ENCODE data around the gene GLYR1. TPM values are rescaled to one million over a fixed set of nuclear protein-coding genes. Genes with fewer than 3 reads are reported as not detected.

GLYR1 gene
- total and polyA plus RNA-seq, 2 of the 4 experiments (the other 2 are of a cell fraction): 26.0 to 54.2 TPM

GRCh38 chr16:4777339-4778049, 69.6 kb downstream of the GLYR1 start:
- Histone ChIP-seq H2AK5ac (ENCODE audit: low read depth, low read length) (no peak overlapping the region), H2BK120ac (ENCODE audit: low read depth, low read length) (no peak overlapping the region), H4K91ac (ENCODE audit: insufficient read depth, low read depth, low read length) (no peak overlapping the region), H3K27ac (ENCODE audit: insufficient read depth, low read length) (no peak overlapping the region), H3K4ac (ENCODE audit: low read depth, low read length) (no peak overlapping the region), H4K8ac (ENCODE audit: low read depth in 2 of 2, low read length in 2 of 2) (no peak overlapping the region), H2BK5ac (ENCODE audit: low read depth, low read length, poor library complexity, severe bottlenecking) (no peak overlapping the region), H4K20me1 (ENCODE audit: insufficient read depth, low read length) (no peaks in the 10 kb centered on the region), H2AK9ac (replicated peaks; ENCODE audit: low read depth, low read length, poor library complexity) (no peak overlapping the region), H2BK20ac (ENCODE audit: low read depth, low read length) (no peak overlapping the region), H3K14ac (replicated peaks; ENCODE audit: low read depth, low read length) (no peak overlapping the region), H3K27me3 (ENCODE audit: control insufficient read depth, insufficient read depth, low read length) (0 out of 2 replicates have a peak, but pooled peaks cover 2% of the 10 kb centered on the region), H3K9me1 (ENCODE audit: insufficient read depth, low read length) (no peaks in the 10 kb centered on the region), H4K5ac (ENCODE audit: low read depth, low read length) (no peak overlapping the region), H3K4me3 (ENCODE audit: insufficient read depth, low read depth, low read length) (no peak overlapping the region), H3K79me1 (ENCODE audit: low read depth in 1 of 2, low read length in 2 of 2) (no peaks in the 10 kb centered on the region), H2BK15ac (ENCODE audit: low read depth, low read length) (no peak overlapping the region), H3K56ac (ENCODE audit: extremely low read depth, insufficient read depth, low read length) (no peak overlapping the region), H3K9ac (ENCODE audit: low read depth, low read length) (no peak overlapping the region), H3K9me3 (ENCODE audit: control insufficient read depth, insufficient read depth, low read length) (no peaks in the 10 kb centered on the region), H3K18ac (ENCODE audit: low read depth, low read length) (no peak overlapping the region), H3K23ac (ENCODE audit: low read depth, low read length) (no peak overlapping the region), H3K36me3 (ENCODE audit: control insufficient read depth, insufficient read depth, low read length) (no peaks in the 10 kb centered on the region), H3K4me1 (ENCODE audit: control insufficient read depth, insufficient read depth, low read length) (no peaks in the 10 kb centered on the region), H3K4me2 (ENCODE audit: low read depth, low read length) (no peak overlapping the region), H2AFZ (replicated peaks; ENCODE audit: low read length, poor library complexity) (no peak overlapping the region)
- no TSS peak for BruUV-seq (replicated peaks)
- ChIA-PET POLR2A (ENCODE audit: unreplicated experiment) (no interaction called here), CTCF (no interaction called here)
- intact Hi-C loops (cut with micrococcal nuclease) (no loop called here), in situ Hi-C loops (cut with MboI; ENCODE audit: low sequenced_read_pairs) (no loop called here), dilution Hi-C loops (cut with HindIII; ENCODE audit: low sequenced_read_pairs, unreplicated experiment) (no loop called here)
- ATAC-seq (ENCODE audit: low read depth): no peak
- WGBS, 2 experiments (ENCODE audit: extremely low coverage in 2 of 2, insufficient read length in 1 of 2): 66% methylated on average over 7 of the region's 17 CpGs; no CpG with 5 or more reads in 1 of the 2 experiments
- DNase-seq: no peak
- no peak for TF ChIP-seq MAZ (IDR thresholded peaks at IDR 0.05; ENCODE audit: borderline replicate concordance, low read depth, low read length)
- peak; percentile 45 for TF ChIP-seq CEBPB (IDR thresholded peaks at IDR 0.05; ENCODE audit: low read depth, low read length)
- TF ChIP-seq MXI1 (IDR thresholded peaks at IDR 0.05; ENCODE audit: borderline replicate concordance, low read depth, low read length): no peak
